GM19193 (cell line): ENCODE measurements around the gene ARMS2.

Experiments used
- POLR2A ChIP-seq: IDR thresholded peaks from 4 replicates; pipeline ENCODE4 v1.6.1; 2011; ENCODE audit not compliant: insufficient read depth, insufficient read length; ENCODE audit errors: extremely low read depth

The ARMS2 gene

GRCh38 chr10:122492006-122492405, 37.6 kb downstream of the ARMS2 start:
- TF ChIP-seq POLR2A: no peak

GRCh38 chr10:122492999-122493481, 38.6 kb downstream of the ARMS2 start:
- TF ChIP-seq POLR2A: no peak

GRCh38 chr10:122493761-122494160, 39.3 kb downstream of the ARMS2 start:
- no peak for TF ChIP-seq POLR2A

- no peak for TF ChIP-seq POLR2A
Measured at GRCh38 chr10:122494173-122494820, 39.8 kb downstream of the ARMS2 start.

DNA sequence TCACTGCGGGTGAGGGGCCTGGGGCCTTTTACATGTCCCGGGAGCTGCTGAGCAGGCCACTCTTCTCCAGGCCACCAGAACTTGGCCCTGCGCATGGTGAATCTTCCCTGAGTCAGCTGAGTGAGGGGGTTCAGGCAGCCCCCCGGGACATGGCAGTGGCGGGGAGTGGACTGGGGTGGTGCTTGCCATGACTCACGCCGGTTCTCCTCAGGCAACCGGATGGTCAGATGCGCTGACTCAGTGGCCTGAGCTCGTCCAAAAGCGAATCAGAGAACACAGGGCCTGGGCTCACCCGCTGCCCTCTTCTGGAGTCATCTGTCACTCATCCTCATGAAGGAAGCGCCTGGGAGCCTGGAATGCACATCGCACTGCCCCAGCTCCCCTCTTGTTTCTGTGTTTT, 40.4 kb downstream of the ARMS2 start:
- no peak for TF ChIP-seq POLR2A

- no peak for TF ChIP-seq POLR2A
Measured at GRCh38 chr10:122495406-122496340, 41.2 kb downstream of the ARMS2 start.

DNA sequence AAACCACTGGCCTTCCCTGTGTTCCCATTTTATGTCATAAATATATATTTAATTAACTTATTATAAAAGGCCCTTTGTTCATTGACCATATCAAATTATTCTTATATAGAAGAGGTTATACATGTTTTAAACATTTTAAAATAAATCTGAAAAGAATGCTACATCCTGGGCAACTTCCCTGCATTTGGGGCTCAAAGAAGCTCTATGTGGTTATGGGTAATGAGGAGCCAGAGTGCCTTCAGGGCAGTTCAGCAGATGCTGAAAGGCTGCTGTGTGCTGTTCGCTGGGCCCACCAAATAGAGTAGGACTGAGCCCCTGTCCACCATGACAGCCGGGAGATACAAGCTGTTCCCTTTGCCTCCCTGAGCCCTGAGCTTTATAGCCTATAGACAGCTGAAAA, 42.8 kb downstream of the ARMS2 start:
- TF ChIP-seq POLR2A: no peak

- no peak for TF ChIP-seq POLR2A
Measured at GRCh38 chr10:122498521-122498920, 44.1 kb downstream of the ARMS2 start.

DNA sequence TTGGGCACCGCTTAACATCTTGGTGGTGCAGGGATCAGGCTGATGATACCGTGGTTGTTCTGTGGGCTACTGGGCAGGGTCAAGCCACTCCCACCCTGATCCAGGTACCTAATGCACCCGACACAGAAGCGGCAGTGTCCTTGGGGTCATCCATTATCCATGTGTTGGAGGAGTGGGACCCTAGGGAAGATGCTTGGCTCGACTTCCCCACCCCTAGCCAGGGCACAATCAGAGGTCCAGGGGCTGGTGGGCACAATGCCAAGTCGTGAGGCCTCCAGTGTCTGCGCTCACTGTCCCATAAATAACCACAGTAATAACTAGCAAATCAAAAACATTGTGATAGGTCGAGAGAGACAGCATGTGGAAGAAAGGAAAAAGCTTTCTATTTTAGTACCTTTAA, 44.6 kb downstream of the ARMS2 start:
- no peak for TF ChIP-seq POLR2A

- TF ChIP-seq POLR2A: no peak
Measured at GRCh38 chr10:122499491-122499941, 45.1 kb downstream of the ARMS2 start.

DNA sequence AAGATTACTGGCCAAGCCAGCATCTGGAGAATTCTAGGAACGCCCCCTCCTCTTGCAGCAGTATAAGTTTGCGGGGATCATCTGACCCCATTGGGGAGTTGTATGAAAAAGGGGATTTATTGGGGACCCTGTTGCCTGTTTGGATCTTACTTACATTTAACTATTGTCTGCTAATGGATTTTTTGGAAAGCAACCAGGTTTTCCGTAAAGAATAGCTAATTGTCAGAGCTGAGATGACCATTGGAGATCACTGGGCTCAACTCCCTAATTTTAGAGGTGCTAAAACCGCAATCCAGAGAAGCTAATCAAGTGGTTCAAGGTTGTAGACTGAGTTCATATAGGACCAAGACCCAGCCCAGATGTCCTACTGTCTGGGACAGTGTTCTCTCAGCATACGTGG, 45.7 kb downstream of the ARMS2 start:
- TF ChIP-seq POLR2A: no peak

DNA sequence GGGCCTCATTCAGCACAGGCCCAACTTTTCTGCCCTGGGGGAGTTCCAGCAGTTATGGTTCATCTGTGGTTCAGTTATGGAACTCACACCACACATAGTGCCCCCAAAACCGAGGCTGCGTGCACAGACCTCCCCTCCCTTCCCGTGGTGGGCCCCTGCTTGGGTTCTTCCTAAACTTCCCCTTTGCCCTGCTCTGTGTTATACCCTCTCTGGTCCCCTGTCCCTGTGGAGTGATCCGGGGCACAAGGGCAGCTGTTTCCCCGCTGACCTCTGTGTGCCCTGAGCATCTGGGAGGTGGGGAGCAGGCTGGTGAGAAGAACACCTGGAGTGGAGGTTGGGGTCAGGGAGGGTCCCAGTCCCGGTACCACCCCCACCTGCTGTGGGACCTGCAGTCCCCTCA, 46.3 kb downstream of the ARMS2 start:
- no peak for TF ChIP-seq POLR2A

GRCh38 chr10:122503012-122503411, 48.6 kb downstream of the ARMS2 start:
- no peak for TF ChIP-seq POLR2A

DNA sequence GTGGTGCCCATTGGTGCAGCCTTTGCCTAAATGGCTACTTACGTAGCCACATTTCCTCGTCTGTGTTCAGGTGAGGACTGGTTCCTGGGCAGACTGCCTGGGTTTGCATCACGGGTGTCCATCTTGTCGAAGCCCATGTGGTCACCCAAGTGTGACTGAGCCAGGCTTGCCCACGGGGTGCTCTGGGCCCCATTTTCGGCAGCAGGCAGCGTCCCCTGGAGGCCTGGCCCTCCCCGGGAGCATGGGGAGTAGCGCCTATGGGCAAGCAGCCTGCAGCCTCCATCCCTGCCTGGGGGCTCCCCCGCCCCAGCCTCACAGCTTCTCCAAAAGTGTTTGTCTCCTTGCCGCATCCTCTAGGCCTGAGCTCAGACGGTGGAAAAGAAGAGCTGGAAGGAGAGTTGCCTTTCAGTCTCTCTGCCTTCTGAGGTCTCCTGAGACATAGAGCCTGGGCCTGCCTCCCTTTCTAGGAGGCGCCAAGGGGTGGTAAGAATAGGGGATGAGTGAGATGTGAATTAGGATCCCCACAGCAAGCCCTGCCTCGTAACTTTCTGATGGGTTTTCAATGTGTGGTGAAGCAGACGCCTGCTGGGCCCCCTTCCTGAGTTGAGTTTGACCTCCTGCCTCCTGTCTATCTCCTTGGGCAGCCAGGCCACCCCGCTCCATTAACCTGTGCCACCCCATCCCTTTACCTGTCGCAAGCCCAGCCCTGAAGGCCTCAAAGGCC, 49.6 kb downstream of the ARMS2 start:
- TF ChIP-seq POLR2A: no peak

- no peak for TF ChIP-seq POLR2A
Measured at GRCh38 chr10:122504610-122504950, 50.1 kb downstream of the ARMS2 start.
